Measurements from ENCODE around the gene MST1. TPM values are rescaled to one million over a fixed set of nuclear protein-coding genes. Genes with fewer than 3 reads are reported as not detected.
A peak's percentile ranks its signal among the peaks of the same experiment; 100 is the strongest.

The MST1 gene
- total and polyA plus RNA-seq, 2 experiments from 2014 or later = 31.3 to 48.7 TPM

GRCh38 chr3:49661281-49661680 lies 28.0 kb downstream of the MST1 start:
- no peaks in the 10 kb centered on the region for H3K27me3 ChIP-seq
- H3K4me3 ChIP-seq = no peak overlapping the region
- H3K4me1 ChIP-seq (ENCODE audit: low read depth) = no peaks in the 10 kb centered on the region
- no peak for DNase-seq (ENCODE audit: low read depth in 1 of 2, low spot score in 1 of 2)
- H3K27ac ChIP-seq = no peak overlapping the region
- no peaks in the 10 kb centered on the region for H3K36me3 ChIP-seq
- TF ChIP-seq, protein P1, sequence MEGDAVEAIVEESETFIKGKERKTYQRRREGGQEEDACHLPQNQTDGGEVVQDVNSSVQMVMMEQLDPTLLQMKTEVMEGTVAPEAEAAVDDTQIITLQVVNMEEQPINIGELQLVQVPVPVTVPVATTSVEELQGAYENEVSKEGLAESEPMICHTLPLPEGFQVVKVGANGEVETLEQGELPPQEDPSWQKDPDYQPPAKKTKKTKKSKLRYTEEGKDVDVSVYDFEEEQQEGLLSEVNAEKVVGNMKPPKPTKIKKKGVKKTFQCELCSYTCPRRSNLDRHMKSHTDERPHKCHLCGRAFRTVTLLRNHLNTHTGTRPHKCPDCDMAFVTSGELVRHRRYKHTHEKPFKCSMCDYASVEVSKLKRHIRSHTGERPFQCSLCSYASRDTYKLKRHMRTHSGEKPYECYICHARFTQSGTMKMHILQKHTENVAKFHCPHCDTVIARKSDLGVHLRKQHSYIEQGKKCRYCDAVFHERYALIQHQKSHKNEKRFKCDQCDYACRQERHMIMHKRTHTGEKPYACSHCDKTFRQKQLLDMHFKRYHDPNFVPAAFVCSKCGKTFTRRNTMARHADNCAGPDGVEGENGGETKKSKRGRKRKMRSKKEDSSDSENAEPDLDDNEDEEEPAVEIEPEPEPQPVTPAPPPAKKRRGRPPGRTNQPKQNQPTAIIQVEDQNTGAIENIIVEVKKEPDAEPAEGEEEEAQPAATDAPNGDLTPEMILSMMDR (IDR thresholded peaks at IDR 0.05; ENCODE audit: low read depth, low read length) = no peak
- H3K9me3 ChIP-seq (ENCODE audit: low read depth) = no peaks in the 10 kb centered on the region

DNA sequence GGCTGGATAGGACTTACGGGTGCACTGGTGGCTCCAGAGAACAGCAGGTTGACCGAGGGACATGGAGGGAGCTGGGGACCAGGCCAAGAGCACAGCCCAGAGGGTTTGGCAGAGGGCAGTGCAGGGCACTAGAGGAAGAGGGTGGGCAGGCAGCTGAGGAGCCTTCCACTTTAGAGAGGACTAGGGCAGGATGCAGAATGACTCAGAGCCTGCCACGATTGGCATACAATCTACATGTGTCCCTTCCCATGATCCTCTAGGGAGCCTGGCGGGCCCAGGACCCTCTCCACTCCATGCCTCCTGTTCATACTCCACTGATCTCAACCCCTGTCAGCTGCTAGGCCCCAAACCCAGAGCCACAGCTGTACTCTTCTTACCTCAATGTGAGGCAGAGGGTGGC lies 29.5 kb downstream of the MST1 start:
- Histone ChIP-seq H3K27me3 (no peaks in the 10 kb centered on the region), H3K36me3 (no peaks in the 10 kb centered on the region), H3K4me3 (no peak overlapping the region), H3K9me3 (ENCODE audit: low read depth) (no peaks in the 10 kb centered on the region), H3K27ac (no peak overlapping the region), H3K4me1 (ENCODE audit: low read depth) (no peaks in the 10 kb centered on the region)
- TF ChIP-seq, protein P1 (IDR thresholded peaks at IDR 0.05; ENCODE audit: low read depth, low read length) = no peak
- no peak for DNase-seq (ENCODE audit: low read depth in 1 of 2, low spot score in 1 of 2)

DNA sequence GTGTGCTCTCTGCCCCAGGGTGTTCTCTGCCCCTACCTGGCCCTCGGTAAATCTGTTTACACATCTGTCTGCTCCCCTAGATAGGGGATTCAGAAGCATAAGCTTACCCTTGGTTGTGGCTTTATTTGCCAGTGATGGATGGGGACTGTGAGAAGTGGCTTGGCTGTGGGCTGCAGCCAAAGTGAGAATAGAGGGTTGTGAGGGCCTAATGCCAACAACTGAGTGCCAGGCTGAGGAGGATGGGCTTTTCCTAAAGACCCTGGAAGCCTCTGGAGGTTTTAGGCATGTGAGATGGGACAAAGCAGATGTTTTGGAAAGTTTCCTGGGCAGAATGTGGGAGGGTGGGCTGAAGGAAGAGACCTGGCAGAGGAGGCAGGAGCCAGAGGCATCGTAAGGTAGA lies 30.6 kb downstream of the MST1 start:
- Histone ChIP-seq H3K27ac (no peak overlapping the region), H3K9me3 (ENCODE audit: low read depth) (no peaks in the 10 kb centered on the region), H3K4me3 (no peak overlapping the region), H3K4me1 (ENCODE audit: low read depth) (no peaks in the 10 kb centered on the region), H3K27me3 (no peaks in the 10 kb centered on the region), H3K36me3 (no peaks in the 10 kb centered on the region)
- TF ChIP-seq, protein P1 (IDR thresholded peaks at IDR 0.05; ENCODE audit: low read depth, low read length) = no peak
- DNase-seq (ENCODE audit: low read depth in 1 of 2, low spot score in 1 of 2) = no peak

DNA sequence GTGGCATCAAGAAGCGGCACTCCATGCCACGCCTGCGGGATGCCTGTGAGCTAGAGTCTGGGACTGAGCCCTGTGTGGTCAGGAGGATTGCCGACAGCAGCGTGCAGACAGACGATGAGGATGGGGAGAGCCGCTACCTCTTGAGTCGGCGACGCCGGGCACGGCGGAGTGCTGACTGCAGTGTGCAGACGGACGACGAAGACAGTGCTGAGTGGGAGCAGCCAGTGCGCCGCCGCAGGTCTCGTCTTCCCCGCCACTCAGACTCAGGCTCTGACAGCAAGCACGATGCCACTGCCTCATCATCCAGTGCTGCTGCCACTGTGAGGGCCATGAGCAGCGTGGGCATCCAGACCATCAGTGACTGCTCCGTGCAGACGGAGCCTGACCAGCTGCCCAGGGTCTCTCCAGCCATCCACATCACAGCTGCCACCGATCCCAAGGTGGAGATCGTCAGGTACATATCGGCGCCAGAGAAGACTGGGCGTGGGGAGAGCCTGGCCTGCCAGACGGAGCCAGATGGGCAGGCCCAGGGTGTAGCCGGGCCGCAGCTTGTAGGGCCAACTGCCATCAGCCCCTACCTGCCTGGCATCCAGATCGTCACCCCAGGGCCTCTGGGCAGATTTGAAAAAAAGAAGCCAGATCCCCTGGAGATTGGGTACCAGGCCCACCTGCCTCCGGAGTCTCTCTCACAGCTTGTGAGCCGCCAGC lies 31.9 kb downstream of the MST1 start:
- Histone ChIP-seq H3K36me3 (no peaks in the 10 kb centered on the region), H3K27ac (no peak overlapping the region), H3K4me1 (ENCODE audit: low read depth) (no peaks in the 10 kb centered on the region), H3K4me3 (no peak overlapping the region), H3K27me3 (no peaks in the 10 kb centered on the region), H3K9me3 (ENCODE audit: low read depth) (no peaks in the 10 kb centered on the region)
- no peak for DNase-seq (ENCODE audit: low read depth in 1 of 2, low spot score in 1 of 2)
- TF ChIP-seq, protein P1 (IDR thresholded peaks at IDR 0.05; ENCODE audit: low read depth, low read length) = no peak

GRCh38 chr3:49656541-49657112 lies 32.6 kb downstream of the MST1 start:
- H3K27me3 ChIP-seq = no peaks in the 10 kb centered on the region
- no peak overlapping the region for H3K4me3 ChIP-seq
- TF ChIP-seq, protein P1 (IDR thresholded peaks at IDR 0.05; ENCODE audit: low read depth, low read length) = peak; percentile 8
- H3K4me1 ChIP-seq (ENCODE audit: low read depth) = no peaks in the 10 kb centered on the region
- no peak overlapping the region for H3K27ac ChIP-seq
- no peaks in the 10 kb centered on the region for H3K9me3 ChIP-seq (ENCODE audit: low read depth)
- DNase-seq (ENCODE audit: low read depth in 1 of 2, low spot score in 1 of 2) = peak in 1 of 2 donors; percentile 9
- no peaks in the 10 kb centered on the region for H3K36me3 ChIP-seq
